ENCODE results near the gene NHSL1. TPM values are rescaled to one million over a fixed set of nuclear protein-coding genes. Genes with fewer than 3 reads are reported as not detected.

Gene NHSL1
- total and polyA plus RNA-seq, 2 of the 8 experiments (the other 6 are each of a cell fraction or from before 2014, with no cell fraction given), result 7.2 to 32.4 TPM

- Histone ChIP-seq H3K23me2 (ENCODE audit: low read depth, low read length) (no peaks in the 10 kb centered on the region), H2BK12ac (ENCODE audit: low read depth, low read length) (no peak overlapping the region), H3K56ac (replicated peaks; ENCODE audit: insufficient read length, low read depth, low read length) (no peak overlapping the region), H3K4me2 (ENCODE audit: insufficient read depth in 1 of 2, low read depth in 2 of 2, low read length in 2 of 2) (no peak overlapping the region), H2BK15ac (ENCODE audit: low read length) (no peak overlapping the region), H3K79me2 (ENCODE audit: control insufficient read depth in 1 of 2, insufficient read depth in 2 of 2, low read length in 2 of 2) (peaks cover 0 to 18% of the 10 kb centered on the region in 2 experiments; a peak in 2 of 4 replicates), H2BK120ac (replicated peaks; ENCODE audit: low read depth, low read length) (no peak overlapping the region), H4K5ac (ENCODE audit: insufficient read length, low read depth, low read length) (no peak overlapping the region), H3K27ac (ENCODE audit: low read depth, low read length) (no peak overlapping the region), H4K8ac (ENCODE audit: extremely low read depth, insufficient read depth, low read length) (no peak overlapping the region), H3K4me3 (ENCODE audit: extremely low read depth in 1 of 4, insufficient read depth in 2 of 4, low read depth in 3 of 4, low read length in 4 of 4) (no peak overlapping the region), H3K14ac (ENCODE audit: insufficient read length) (no peak overlapping the region), H3K79me1 (ENCODE audit: low read depth, low read length) (no peaks in the 10 kb centered on the region; the same call in 1 of the 2 replicates), H4K91ac (replicated peaks; ENCODE audit: insufficient read length, low read length) (no peak overlapping the region), H3K27me3 (replicated peaks in 1 of 4; ENCODE audit: control insufficient read depth in 3 of 4, extremely low read depth in 1 of 4, insufficient read depth in 3 of 4, low read length in 3 of 4) (no peaks in the 10 kb centered on the region), H3K9ac (replicated peaks in 1 of 4; ENCODE audit: extremely low read depth in 1 of 4, low read depth in 3 of 4, low read length in 3 of 4) (no peak overlapping the region), H2BK5ac (ENCODE audit: low read depth, low read length) (no peak overlapping the region), H2AK5ac (ENCODE audit: low read depth, low read length) (no peak overlapping the region), H3K18ac (ENCODE audit: extremely low read depth, low read length) (no peak overlapping the region), H3K4me1 (replicated peaks in 1 of 4; ENCODE audit: control insufficient read depth in 3 of 4, insufficient read depth in 4 of 4, low read length in 3 of 4) (peaks cover 0 to 15% (median 8%) of the 10 kb centered on the region in 4 experiments; a peak in 5 of 7 replicates), H4K20me1 (replicated peaks in 1 of 2; ENCODE audit: control insufficient read depth in 1 of 2, insufficient read depth in 2 of 2, low read length in 2 of 2) (peaks cover 0 to 2% of the 10 kb centered on the region in 2 experiments), H2BK20ac (ENCODE audit: low read length) (no peak overlapping the region), H3K4ac (replicated peaks; ENCODE audit: insufficient read length, low read depth, low read length) (no peak overlapping the region), H3K36me3 (ENCODE audit: control insufficient read depth in 2 of 4, insufficient read depth in 4 of 4, low read length in 3 of 4) (no peaks in the 10 kb centered on the region), H3K23ac (ENCODE audit: insufficient read length) (no peak overlapping the region), H2AFZ (ENCODE audit: low read length) (no peak overlapping the region), H3K9me3 (ENCODE audit: insufficient read depth in 2 of 2, low read depth in 1 of 2, low read length in 1 of 2) (no peaks in the 10 kb centered on the region)
- DNase-seq (ENCODE audit: low read depth in 1 of 2, low spot score in 2 of 2) (no peak), FAIRE-seq (no peak)
- ChIA-PET CTCF (ENCODE audit: partially characterized antibody) (interaction anchor here (1.0 to 2.7 kb wide), 6 partner anchors 13 to 230 kb away, joined by 3 to 11 read pairs (median 4); no protein-coding TSS in a partner anchor), POLR2A (ENCODE audit: partially characterized antibody) (no interaction called here)
- WGBS, 2 experiments (ENCODE audit: extremely low coverage in 1 of 2, insufficient coverage in 1 of 2, insufficient read length in 1 of 2, insufficient replicate concordance in 2 of 2, low coverage in 1 of 2, low lambda C conversion rate in 2 of 2, missing lambda C conversion rate in 1 of 2), result 85% methylated on average over 6 of the region's 6 CpGs; no CpG with 5 or more reads in 1 of the 2 experiments
- no peak for TF ChIP-seq E2F6 (IDR thresholded peaks at IDR 0.05)
- TF ChIP-seq ATF3 (IDR thresholded peaks at IDR 0.05; ENCODE audit: insufficient read depth, low read depth, low read length), result no peak
Observed at GRCh38 chr6:138535728-138536455, 36.6 kb upstream of the NHSL1 start.
